Measurements from ENCODE around the gene FHIP2A.

FHIP2A gene

DNA sequence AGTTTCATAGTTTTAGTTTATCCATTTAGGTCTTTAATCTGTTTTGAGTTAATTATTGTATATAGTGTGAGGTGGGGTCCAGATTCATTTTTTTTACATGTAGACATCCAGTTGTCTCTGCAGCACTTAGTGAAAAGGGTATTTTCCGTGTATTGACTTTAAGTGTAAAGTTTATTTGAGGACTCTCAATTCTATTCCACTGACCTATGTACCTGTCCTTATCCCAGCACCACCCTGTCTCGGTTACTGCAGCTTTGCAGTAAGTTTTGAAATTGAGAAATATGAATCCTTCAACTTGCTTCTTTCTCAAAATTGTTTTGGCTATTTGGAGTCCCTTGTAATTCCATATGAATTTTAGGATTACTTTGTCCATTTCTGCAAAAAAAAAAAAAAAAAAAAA, 29.8 kb downstream of the FHIP2A start:
- no peak overlapping the region for H3K4me3 ChIP-seq (ENCODE audit: low read depth, low read length, poor library complexity, severe bottlenecking)
- no peak overlapping the region for H3K27ac ChIP-seq (ENCODE audit: low read depth, low read length, poor library complexity, severe bottlenecking)
- H3K9me3 ChIP-seq (ENCODE audit: low read length): peaks cover 5% of the 10 kb centered on the region; the same call in 1 of the 2 replicates
- peaks cover 45% of the 10 kb centered on the region for H3K36me3 ChIP-seq (ENCODE audit: insufficient read depth, low read length)
- no peak overlapping the region for H3K4me2 ChIP-seq (ENCODE audit: low read length)
- H2AFZ ChIP-seq (ENCODE audit: low read length): no peak overlapping the region
- no peak for TF ChIP-seq EZH2 (IDR thresholded peaks at IDR 0.05; ENCODE audit: borderline replicate concordance, low read length)
- TF ChIP-seq, protein P1, sequence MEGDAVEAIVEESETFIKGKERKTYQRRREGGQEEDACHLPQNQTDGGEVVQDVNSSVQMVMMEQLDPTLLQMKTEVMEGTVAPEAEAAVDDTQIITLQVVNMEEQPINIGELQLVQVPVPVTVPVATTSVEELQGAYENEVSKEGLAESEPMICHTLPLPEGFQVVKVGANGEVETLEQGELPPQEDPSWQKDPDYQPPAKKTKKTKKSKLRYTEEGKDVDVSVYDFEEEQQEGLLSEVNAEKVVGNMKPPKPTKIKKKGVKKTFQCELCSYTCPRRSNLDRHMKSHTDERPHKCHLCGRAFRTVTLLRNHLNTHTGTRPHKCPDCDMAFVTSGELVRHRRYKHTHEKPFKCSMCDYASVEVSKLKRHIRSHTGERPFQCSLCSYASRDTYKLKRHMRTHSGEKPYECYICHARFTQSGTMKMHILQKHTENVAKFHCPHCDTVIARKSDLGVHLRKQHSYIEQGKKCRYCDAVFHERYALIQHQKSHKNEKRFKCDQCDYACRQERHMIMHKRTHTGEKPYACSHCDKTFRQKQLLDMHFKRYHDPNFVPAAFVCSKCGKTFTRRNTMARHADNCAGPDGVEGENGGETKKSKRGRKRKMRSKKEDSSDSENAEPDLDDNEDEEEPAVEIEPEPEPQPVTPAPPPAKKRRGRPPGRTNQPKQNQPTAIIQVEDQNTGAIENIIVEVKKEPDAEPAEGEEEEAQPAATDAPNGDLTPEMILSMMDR (IDR thresholded peaks at IDR 0.05; ENCODE audit: low read length): no peak
- H3K9me2 ChIP-seq (ENCODE audit: low read depth, low read length): no peaks in the 10 kb centered on the region
- no peaks in the 10 kb centered on the region for H4K20me1 ChIP-seq (ENCODE audit: insufficient read depth, low read length)
- H3K4me1 ChIP-seq (ENCODE audit: insufficient read depth, low read length, severe bottlenecking): no peaks in the 10 kb centered on the region
- no peaks in the 10 kb centered on the region for H3K79me2 ChIP-seq (ENCODE audit: insufficient read depth, low read length)
- no peaks in the 10 kb centered on the region for H3F3A ChIP-seq (ENCODE audit: insufficient read depth, low read length)
- no peaks in the 10 kb centered on the region for H3K27me3 ChIP-seq (ENCODE audit: insufficient read depth, low read length)
- H3K9ac ChIP-seq (ENCODE audit: low read length): no peak overlapping the region

DNA sequence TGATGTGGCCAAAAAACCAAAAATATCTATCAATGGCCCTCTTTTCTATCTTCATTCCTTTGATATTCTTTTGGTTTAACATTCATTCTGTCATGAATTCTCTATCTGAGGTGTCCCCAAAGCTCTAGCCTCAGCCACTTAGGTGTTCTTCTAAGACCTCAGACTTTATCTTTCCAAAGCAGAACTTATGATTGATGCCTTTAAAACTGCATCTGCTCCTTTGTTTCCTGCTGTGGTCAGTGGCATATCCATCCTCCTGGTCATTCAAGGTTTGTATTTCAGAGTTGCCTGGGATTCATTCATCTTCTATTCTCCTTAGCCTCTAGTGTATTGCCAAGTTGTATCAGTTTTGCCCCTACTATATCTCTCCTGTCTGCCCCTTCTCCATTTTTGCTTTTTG, 30.6 kb downstream of the FHIP2A start:
- Histone ChIP-seq H3K36me3 (ENCODE audit: insufficient read depth, low read length) (peaks cover 37% of the 10 kb centered on the region), H2AFZ (ENCODE audit: low read length) (no peak overlapping the region), H3K4me2 (ENCODE audit: low read length) (no peak overlapping the region), H3K9me2 (ENCODE audit: low read depth, low read length) (no peaks in the 10 kb centered on the region), H4K20me1 (ENCODE audit: insufficient read depth, low read length) (no peaks in the 10 kb centered on the region), H3K27ac (ENCODE audit: low read depth, low read length, poor library complexity, severe bottlenecking) (no peak overlapping the region), H3K9ac (ENCODE audit: low read length) (no peak overlapping the region), H3K9me3 (ENCODE audit: low read length) (peaks cover 5% of the 10 kb centered on the region; the same call in 1 of the 2 replicates), H3K4me1 (ENCODE audit: insufficient read depth, low read length, severe bottlenecking) (no peaks in the 10 kb centered on the region), H3K27me3 (ENCODE audit: insufficient read depth, low read length) (no peaks in the 10 kb centered on the region), H3K79me2 (ENCODE audit: insufficient read depth, low read length) (no peaks in the 10 kb centered on the region), H3K4me3 (ENCODE audit: low read depth, low read length, poor library complexity, severe bottlenecking) (no peak overlapping the region), H3F3A (ENCODE audit: insufficient read depth, low read length) (no peaks in the 10 kb centered on the region)
- TF ChIP-seq, protein P1 (IDR thresholded peaks at IDR 0.05; ENCODE audit: low read length): no peak
- no peak for TF ChIP-seq EZH2 (IDR thresholded peaks at IDR 0.05; ENCODE audit: borderline replicate concordance, low read length)

DNA sequence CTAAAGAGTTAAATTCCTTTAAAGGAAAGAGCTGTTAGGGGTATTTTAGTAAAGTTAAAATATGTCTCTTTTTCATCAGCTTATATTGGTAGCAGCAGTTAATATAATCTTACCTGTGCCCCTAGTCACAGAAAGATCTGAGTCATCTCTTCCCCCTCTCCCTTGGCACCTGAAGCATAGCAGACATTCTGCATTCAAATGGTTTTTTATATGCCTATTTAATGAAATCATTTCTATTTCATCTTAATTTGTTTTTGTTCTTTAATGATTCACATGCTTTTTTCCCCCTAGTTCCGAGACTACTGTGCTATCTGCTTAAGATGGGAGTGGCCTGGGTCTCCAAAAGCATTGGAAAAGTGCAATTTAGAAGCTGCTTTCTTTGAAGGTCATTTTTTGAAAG, 33.3 kb downstream of the FHIP2A start:
- Histone ChIP-seq H3K9me3 (ENCODE audit: low read length) (peaks cover 2% of the 10 kb centered on the region; the same call in 1 of the 2 replicates), H4K20me1 (ENCODE audit: insufficient read depth, low read length) (no peaks in the 10 kb centered on the region), H3K27ac (ENCODE audit: low read depth, low read length, poor library complexity, severe bottlenecking) (no peak overlapping the region), H3K36me3 (ENCODE audit: insufficient read depth, low read length) (peaks cover 17% of the 10 kb centered on the region), H3K4me2 (ENCODE audit: low read length) (no peak overlapping the region), H3K9me2 (ENCODE audit: low read depth, low read length) (no peaks in the 10 kb centered on the region), H3K9ac (ENCODE audit: low read length) (no peak overlapping the region), H3K79me2 (ENCODE audit: insufficient read depth, low read length) (no peaks in the 10 kb centered on the region), H2AFZ (ENCODE audit: low read length) (no peak overlapping the region), H3K4me3 (ENCODE audit: low read depth, low read length, poor library complexity, severe bottlenecking) (no peak overlapping the region), H3F3A (ENCODE audit: insufficient read depth, low read length) (no peaks in the 10 kb centered on the region), H3K27me3 (ENCODE audit: insufficient read depth, low read length) (no peaks in the 10 kb centered on the region), H3K4me1 (ENCODE audit: insufficient read depth, low read length, severe bottlenecking) (no peaks in the 10 kb centered on the region)
- TF ChIP-seq EZH2 (IDR thresholded peaks at IDR 0.05; ENCODE audit: borderline replicate concordance, low read length): no peak
- TF ChIP-seq, protein P1 (IDR thresholded peaks at IDR 0.05; ENCODE audit: low read length): no peak
